ENCODE measurements around the gene E2F2. TPM values are rescaled to one million over a fixed set of nuclear protein-coding genes. Genes with fewer than 3 reads are reported as not detected.
"Not testable (repeated sequence)": the region's sequence is repeated elsewhere in the genome, so short reads cannot be mapped to it uniquely, and the experiment has no call there.

Gene E2F2
- total RNA-seq, 1 experiment from 2014 or later = 8.1 TPM

GRCh38 chr1:23496490-23497181, 34.4 kb downstream of the E2F2 start:
- H3K36me3 Mint-ChIP-seq (ENCODE audit: insufficient read depth, unreplicated experiment) = no peaks in the 10 kb centered on the region
- H3K27ac Mint-ChIP-seq (ENCODE audit: unreplicated experiment) = no peak overlapping the region
- DNase-seq = no peak
- no peak overlapping the region for H3K4me3 Mint-ChIP-seq (ENCODE audit: low read depth, unreplicated experiment)
- TF ChIP-seq CTCF (IDR thresholded peaks at IDR 0.05; ENCODE audit: unreplicated experiment) = no peak
- CTCF ChIA-PET = interaction anchor here (0.5 to 3.2 kb wide), 12 partner anchors 12 to 141 kb away, joined by 3 to 59 read pairs (median 6); partner anchors contain the start of genes ASAP3 and E2F2
- H3K9me3 Mint-ChIP-seq (ENCODE audit: low read depth, unreplicated experiment) = peaks cover 1% of the 10 kb centered on the region
- H3K27me3 Mint-ChIP-seq (ENCODE audit: unreplicated experiment) = peaks cover 13% of the 10 kb centered on the region
- no peaks in the 10 kb centered on the region for H3K4me1 Mint-ChIP-seq (ENCODE audit: low read depth, unreplicated experiment)
- no TSS peak for BruUV-seq (replicated peaks)
- intact Hi-C loops (cut with micrococcal nuclease; ENCODE audit: unreplicated experiment) = loop anchor here (1.0 kb wide), 1 partner anchor 44 kb away; no protein-coding TSS in a partner anchor

- H3K4me3 Mint-ChIP-seq (ENCODE audit: low read depth, unreplicated experiment); H3K36me3 Mint-ChIP-seq (ENCODE audit: insufficient read depth, unreplicated experiment); H3K27ac Mint-ChIP-seq (ENCODE audit: unreplicated experiment); DNase-seq; BruUV-seq (replicated peaks); H3K9me3 Mint-ChIP-seq (ENCODE audit: low read depth, unreplicated experiment); intact Hi-C loops (cut with micrococcal nuclease; ENCODE audit: unreplicated experiment); H3K4me1 Mint-ChIP-seq (ENCODE audit: low read depth, unreplicated experiment): not testable (repeated sequence)
- H3K27me3 Mint-ChIP-seq (ENCODE audit: unreplicated experiment) = peaks cover 31% of the 10 kb centered on the region
- CTCF ChIA-PET = interaction anchor here (0.7 to 0.8 kb wide), 2 partner anchors 69 to 163 kb away, joined by 3 read pairs; no protein-coding TSS in a partner anchor
Measured at GRCh38 chr1:23494836-23495235, 36.2 kb downstream of the E2F2 start.

- H3K4me3 Mint-ChIP-seq (ENCODE audit: low read depth, unreplicated experiment); H3K27ac Mint-ChIP-seq (ENCODE audit: unreplicated experiment); BruUV-seq (replicated peaks); H3K9me3 Mint-ChIP-seq (ENCODE audit: low read depth, unreplicated experiment); intact Hi-C loops (cut with micrococcal nuclease; ENCODE audit: unreplicated experiment); CTCF ChIA-PET; H3K4me1 Mint-ChIP-seq (ENCODE audit: low read depth, unreplicated experiment); DNase-seq; H3K36me3 Mint-ChIP-seq (ENCODE audit: insufficient read depth, unreplicated experiment): not testable (repeated sequence)
- H3K27me3 Mint-ChIP-seq (ENCODE audit: unreplicated experiment) = peaks cover 45% of the 10 kb centered on the region
Measured at GRCh38 chr1:23492776-23493175, 38.3 kb downstream of the E2F2 start.

GRCh38 chr1:23492132-23492720, 38.8 kb downstream of the E2F2 start:
- no peaks in the 10 kb centered on the region for H3K4me1 Mint-ChIP-seq (ENCODE audit: low read depth, unreplicated experiment)
- peaks cover 2% of the 10 kb centered on the region for H3K9me3 Mint-ChIP-seq (ENCODE audit: low read depth, unreplicated experiment)
- no peak for DNase-seq
- H3K4me3 Mint-ChIP-seq (ENCODE audit: low read depth, unreplicated experiment) = no peak overlapping the region
- peaks cover 50% of the 10 kb centered on the region for H3K27me3 Mint-ChIP-seq (ENCODE audit: unreplicated experiment)
- BruUV-seq (replicated peaks) = no TSS peak
- TF ChIP-seq CTCF (IDR thresholded peaks at IDR 0.05; ENCODE audit: unreplicated experiment) = no peak
- H3K36me3 Mint-ChIP-seq (ENCODE audit: insufficient read depth, unreplicated experiment) = no peaks in the 10 kb centered on the region
- intact Hi-C loops (cut with micrococcal nuclease; ENCODE audit: unreplicated experiment) = no loop called here
- CTCF ChIA-PET = no interaction called here
- H3K27ac Mint-ChIP-seq (ENCODE audit: unreplicated experiment) = no peak overlapping the region

GRCh38 chr1:23489842-23490241, 41.2 kb downstream of the E2F2 start:
- no peak for TF ChIP-seq CTCF (IDR thresholded peaks at IDR 0.05; ENCODE audit: unreplicated experiment)
- peaks cover 3% of the 10 kb centered on the region for H3K36me3 Mint-ChIP-seq (ENCODE audit: insufficient read depth, unreplicated experiment)
- no peak overlapping the region for H3K27ac Mint-ChIP-seq (ENCODE audit: unreplicated experiment)
- intact Hi-C loops (cut with micrococcal nuclease; ENCODE audit: unreplicated experiment) = no loop called here
- peaks cover 2% of the 10 kb centered on the region for H3K9me3 Mint-ChIP-seq (ENCODE audit: low read depth, unreplicated experiment)
- H3K4me3 Mint-ChIP-seq (ENCODE audit: low read depth, unreplicated experiment) = no peak overlapping the region
- BruUV-seq (replicated peaks) = no TSS peak
- CTCF ChIA-PET = no interaction called here
- no peak for DNase-seq
- no peaks in the 10 kb centered on the region for H3K4me1 Mint-ChIP-seq (ENCODE audit: low read depth, unreplicated experiment)
- peaks cover 50% of the 10 kb centered on the region for H3K27me3 Mint-ChIP-seq (ENCODE audit: unreplicated experiment)
